Endothelial cell of umbilical vein (primary cell): Measurements from ENCODE around the gene ANKMY1. TPM values are rescaled to one million over a fixed set of nuclear protein-coding genes. Genes with fewer than 3 reads are reported as not detected.

Experiments used
- BruUV-seq: library from RNA; stranded (reverse); fragments of 400-500 nt; replicated peaks from 2 replicates; lab custom pipeline; 2021; lab: Mats Ljungman, UMichigan
- CTCF ChIA-PET: fragments of 300-600, 350-600 bp; sonication (Branson Sonifier 250); formaldehyde crosslinking; loops from one replicate; lab custom pipeline; 2021; ENCODE audit warnings: antibody characterized with exemption, inconsistent platforms; lab: Charles Lee
- POLR2A ChIA-PET: fragments of 300-600, 350-600 bp; sonication (Branson Sonifier 250); formaldehyde crosslinking; loops from one replicate; lab custom pipeline; 2021; ENCODE audit warnings: antibody characterized with exemption, inconsistent platforms; lab: Charles Lee
- DNase-seq: peaks from one replicate; pipeline ENCODE4 v3.0.0-alpha.2; 2011; ENCODE audit warnings: low read depth, low spot score
- FAIRE-seq: peaks from 2 replicates; lab custom pipeline; 2011; peaks lifted over from hg19 to GRCh38; lab: Jason Lieb, UNC
- H2AFZ ChIP-seq: 2 replicates; pipeline ENCODE4 v1.6.0; 2012; ENCODE audit warnings: low read depth, low read length, control low read depth, inconsistent platforms
- H3K27ac ChIP-seq: 2 replicates; pipeline ENCODE4 v1.5.1; 2011; ENCODE audit warnings: low read depth, mild to moderate bottlenecking, control low read depth, low read length, moderate library complexity; ENCODE audit not compliant: insufficient read depth
- H3K27me3 ChIP-seq, 2 experiments: 2 replicates each; pipeline versions ENCODE4 v1.6.0 to v1.6.1; 2011; ENCODE audit warnings: low read length in 2 of 2, mixed read lengths in 1 of 2; ENCODE audit not compliant: control insufficient read depth in 2 of 2, insufficient read depth in 2 of 2
- H3K36me3 ChIP-seq, 2 experiments: 2 replicates in 1 of 2; 3 replicates in 1 of 2; pipeline ENCODE4 v1.5.1; 2011; ENCODE audit warnings: low read length in 2 of 2, mild to moderate bottlenecking in 1 of 2, moderate library complexity in 1 of 2; ENCODE audit not compliant: control insufficient read depth in 2 of 2, insufficient read depth in 2 of 2; ENCODE audit errors: extremely low read depth in 1 of 2
- H3K4me1 ChIP-seq: 3 replicates; pipeline ENCODE4 v1.5.1; 2011; ENCODE audit warnings: mild to moderate bottlenecking, low read length; ENCODE audit not compliant: control insufficient read depth, insufficient read depth; ENCODE audit errors: extremely low read depth
- H3K4me2 ChIP-seq: 2 replicates; pipeline ENCODE4 v1.6.1; 2011; ENCODE audit warnings: low read length, control low read depth, mixed read lengths; ENCODE audit not compliant: insufficient read depth
- H3K4me3 ChIP-seq, 3 experiments: fragments of 200-600 bp in 1 of 3; sonication (generic), shearing (Covaris generic) in 1 of 3; replicated peaks in 1 of 3; 2 replicates each; pipeline ENCODE4 v1.5.1; 2011 to 2016; ENCODE audit warnings: control low read depth in 3 of 3, low read length in 3 of 3, mild to moderate bottlenecking in 2 of 3, inconsistent platforms in 1 of 3, low read depth in 1 of 3, moderate library complexity in 1 of 3; ENCODE audit not compliant: insufficient read depth in 1 of 3
- H3K79me2 ChIP-seq: 2 replicates; pipeline ENCODE4 v1.6.0; 2012; ENCODE audit warnings: low read length, inconsistent platforms; ENCODE audit not compliant: control insufficient read depth, insufficient read depth
- H3K9ac ChIP-seq: replicated peaks from 2 replicates; pipeline ENCODE3; 2011; ENCODE audit warnings: low read length, control low read depth; ENCODE audit not compliant: insufficient read depth; ENCODE audit errors: extremely low read depth
- H3K9me1 ChIP-seq: replicated peaks from 3 replicates; pipeline ENCODE4 v1.6.0; 2011; ENCODE audit warnings: mild to moderate bottlenecking, low read length; ENCODE audit not compliant: control insufficient read depth, insufficient read depth; ENCODE audit errors: extremely low read depth
- H3K9me3 ChIP-seq: replicated peaks from 2 replicates; pipeline ENCODE4 v1.5.1; 2012; ENCODE audit warnings: low read length, inconsistent platforms; ENCODE audit not compliant: control insufficient read depth, insufficient read depth
- H4K20me1 ChIP-seq: replicated peaks from 2 replicates; pipeline ENCODE3; 2011; ENCODE audit warnings: mild to moderate bottlenecking, low read length; ENCODE audit not compliant: control insufficient read depth, insufficient read depth; ENCODE audit errors: extremely low read depth
- CTCF ChIP-seq, 2 donors: IDR thresholded peaks; 1 replicate in 1 of 2; 2 replicates in 1 of 2; pipeline ENCODE4 v1.5.1; 2011; ENCODE audit warnings: low read length in 2 of 2, mild to moderate bottlenecking in 2 of 2, moderate library complexity in 2 of 2, control low read depth in 1 of 2, inconsistent platforms in 1 of 2, low read depth in 1 of 2; ENCODE audit not compliant: insufficient read depth in 1 of 2; ENCODE audit errors: extremely low read depth in 1 of 2
- EZH2 ChIP-seq: IDR thresholded peaks from 2 replicates; pipeline ENCODE4 v1.6.1; 2012; ENCODE audit warnings: borderline replicate concordance, low read depth, mild to moderate bottlenecking, moderate library complexity, low read length, inconsistent platforms; ENCODE audit not compliant: severe bottlenecking
- FOS ChIP-seq: IDR thresholded peaks from 2 replicates; pipeline ENCODE4 v1.6.1; 2011; ENCODE audit warnings: mild to moderate bottlenecking, low read length, moderate library complexity, borderline replicate concordance; ENCODE audit not compliant: insufficient read depth
- GATA2 ChIP-seq: IDR thresholded peaks from 2 replicates; pipeline ENCODE4 v1.7.0; 2011; ENCODE audit warnings: low read depth, mild to moderate bottlenecking, moderate library complexity, mixed read lengths, low read length; ENCODE audit not compliant: insufficient read length, insufficient read depth
- JUN ChIP-seq: IDR thresholded peaks from 2 replicates; pipeline ENCODE4 v1.6.1; 2011; ENCODE audit warnings: borderline replicate concordance, low read depth; ENCODE audit not compliant: insufficient read length, insufficient read depth
- MAX ChIP-seq: IDR thresholded peaks from 2 replicates; pipeline ENCODE4 v1.6.1; 2011; ENCODE audit not compliant: insufficient read depth, insufficient read length
- MYC ChIP-seq: IDR thresholded peaks from one replicate; pipeline ENCODE4 v1.6.1; 2011; ENCODE audit warnings: mild to moderate bottlenecking, low read depth, low read length
- POLR2A ChIP-seq: IDR thresholded peaks from 2 replicates; pipeline ENCODE4 v1.6.1; 2012; ENCODE audit warnings: low read depth, mild to moderate bottlenecking, control low read depth, low read length
- POLR2AphosphoS5 ChIP-seq: IDR thresholded peaks from 2 replicates; pipeline ENCODE4 v1.6.1; 2012; ENCODE audit warnings: low read depth, mild to moderate bottlenecking, control low read depth, low read length, moderate library complexity; ENCODE audit not compliant: insufficient read depth
- dilution Hi-C: fragments of 300-500 bp; cut with MboI; formaldehyde crosslinking; loops from one replicate; pipeline ENCODE4 v1.15.0; 2019; ENCODE audit warnings: low sequenced_read_pairs; ENCODE audit not compliant: extremely low pct_ligation_motif_present
- intact Hi-C: fragments of 100-400 bp; cut with micrococcal nuclease; formaldehyde crosslinking; loops from one replicate; pipeline ENCODE4 v1.10.0; 2022
- polyA plus RNA-seq, 4 experiments: library from polyadenylated mRNA; depleted of rRNA in 3 of 4; stranded (reverse) in 3 of 4; unstranded in 1 of 4; fragments of >200 nt; gene quantifications; 2 replicates each; pipeline versions ENCODE4 v1.2.1 to v1.2.3, GENCODE V29; 2011 to 2012; ENCODE audit warnings: missing spikeins in 1 of 4
- total RNA-seq: library from RNA; stranded (reverse); gene quantifications from 2 replicates; pipeline ENCODE4 v1.2.3, GENCODE V29; 2021

Gene ANKMY1
- total and polyA plus RNA-seq, 2 donors (not counting 3 experiments of a cell fraction or from before 2014, with no cell fraction given), result 9.0 to 16.0 TPM

- Histone ChIP-seq H3K9me1 (no peaks in the 10 kb centered on the region), H3K4me1 (no peaks in the 10 kb centered on the region), H3K36me3 (no peaks in the 10 kb centered on the region), H2AFZ (no peak overlapping the region), H3K27ac (no peak overlapping the region), H3K9me3 (no peaks in the 10 kb centered on the region), H4K20me1 (no peaks in the 10 kb centered on the region), H3K4me3 (no peak overlapping the region), H3K9ac (no peak overlapping the region), H3K79me2 (no peaks in the 10 kb centered on the region), H3K4me2 (no peak overlapping the region), H3K27me3 (no peaks in the 10 kb centered on the region)
- POLR2A ChIA-PET, result no interaction called here
- dilution Hi-C loops, result no loop called here
- CTCF ChIA-PET, result no interaction called here
- no peak for DNase-seq
- intact Hi-C loops, result no loop called here
- TF ChIP-seq JUN (no peak), FOS (no peak), MYC (no peak), EZH2 (no peak), POLR2A (no peak), MAX (no peak), GATA2 (no peak), CTCF (IDR thresholded peaks at IDR 0.05; ENCODE audit: extremely low read depth in 1 of 2, insufficient read depth in 1 of 2, low read depth in 1 of 2, low read length in 2 of 2) (no peak), POLR2AphosphoS5 (no peak)
- no TSS peak for BruUV-seq
- no peak for FAIRE-seq
These were observed 78.7 kb downstream of the ANKMY1 start for GRCh38 chr2:240479111-240479501.
